ENCODE results near the gene BLVRB.

- no peak for TF ChIP-seq EZH2 (IDR thresholded peaks at IDR 0.05; ENCODE audit: borderline replicate concordance, low read depth, low read length, severe bottlenecking)
- TF ChIP-seq, protein P1, sequence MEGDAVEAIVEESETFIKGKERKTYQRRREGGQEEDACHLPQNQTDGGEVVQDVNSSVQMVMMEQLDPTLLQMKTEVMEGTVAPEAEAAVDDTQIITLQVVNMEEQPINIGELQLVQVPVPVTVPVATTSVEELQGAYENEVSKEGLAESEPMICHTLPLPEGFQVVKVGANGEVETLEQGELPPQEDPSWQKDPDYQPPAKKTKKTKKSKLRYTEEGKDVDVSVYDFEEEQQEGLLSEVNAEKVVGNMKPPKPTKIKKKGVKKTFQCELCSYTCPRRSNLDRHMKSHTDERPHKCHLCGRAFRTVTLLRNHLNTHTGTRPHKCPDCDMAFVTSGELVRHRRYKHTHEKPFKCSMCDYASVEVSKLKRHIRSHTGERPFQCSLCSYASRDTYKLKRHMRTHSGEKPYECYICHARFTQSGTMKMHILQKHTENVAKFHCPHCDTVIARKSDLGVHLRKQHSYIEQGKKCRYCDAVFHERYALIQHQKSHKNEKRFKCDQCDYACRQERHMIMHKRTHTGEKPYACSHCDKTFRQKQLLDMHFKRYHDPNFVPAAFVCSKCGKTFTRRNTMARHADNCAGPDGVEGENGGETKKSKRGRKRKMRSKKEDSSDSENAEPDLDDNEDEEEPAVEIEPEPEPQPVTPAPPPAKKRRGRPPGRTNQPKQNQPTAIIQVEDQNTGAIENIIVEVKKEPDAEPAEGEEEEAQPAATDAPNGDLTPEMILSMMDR (IDR thresholded peaks at IDR 0.05; ENCODE audit: extremely low read depth in 1 of 2, insufficient read depth in 1 of 2, low read depth in 1 of 2, low read length in 2 of 2): no peak
Observed at GRCh38 chr19:40438284-40438683, 27.3 kb downstream of the BLVRB start.
